MM.1S (cell line): ENCODE measurements around the gene UBXN7.

Experiments
- EZH2 ChIP-seq: fragments of 300-600 bp; sonication (generic); optimal IDR thresholded peaks from 2 replicates; pipeline ENCODE3; 2017; ENCODE audit warnings: low read depth, mild to moderate bottlenecking, antibody characterized with exemption, low read length, mixed read lengths
- EZH2phosphoT487 ChIP-seq: fragments of 300-600 bp; sonication (generic); IDR thresholded peaks from 2 replicates; pipeline ENCODE4 v1.6.1; 2018; ENCODE audit warnings: antibody characterized with exemption, low read length
- TF ChIP-seq, protein P1 (sequence below): fragments of 300-600 bp; sonication (generic); IDR thresholded peaks from 2 replicates; pipeline ENCODE4 v1.5.1; 2016; ENCODE audit warnings: antibody characterized with exemption, low read length, mixed read lengths

GRCh38 chr3:196408565-196409300 is 23.5 kb downstream of the UBXN7 start:
- TF ChIP-seq, protein P1, sequence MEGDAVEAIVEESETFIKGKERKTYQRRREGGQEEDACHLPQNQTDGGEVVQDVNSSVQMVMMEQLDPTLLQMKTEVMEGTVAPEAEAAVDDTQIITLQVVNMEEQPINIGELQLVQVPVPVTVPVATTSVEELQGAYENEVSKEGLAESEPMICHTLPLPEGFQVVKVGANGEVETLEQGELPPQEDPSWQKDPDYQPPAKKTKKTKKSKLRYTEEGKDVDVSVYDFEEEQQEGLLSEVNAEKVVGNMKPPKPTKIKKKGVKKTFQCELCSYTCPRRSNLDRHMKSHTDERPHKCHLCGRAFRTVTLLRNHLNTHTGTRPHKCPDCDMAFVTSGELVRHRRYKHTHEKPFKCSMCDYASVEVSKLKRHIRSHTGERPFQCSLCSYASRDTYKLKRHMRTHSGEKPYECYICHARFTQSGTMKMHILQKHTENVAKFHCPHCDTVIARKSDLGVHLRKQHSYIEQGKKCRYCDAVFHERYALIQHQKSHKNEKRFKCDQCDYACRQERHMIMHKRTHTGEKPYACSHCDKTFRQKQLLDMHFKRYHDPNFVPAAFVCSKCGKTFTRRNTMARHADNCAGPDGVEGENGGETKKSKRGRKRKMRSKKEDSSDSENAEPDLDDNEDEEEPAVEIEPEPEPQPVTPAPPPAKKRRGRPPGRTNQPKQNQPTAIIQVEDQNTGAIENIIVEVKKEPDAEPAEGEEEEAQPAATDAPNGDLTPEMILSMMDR = no peak
- TF ChIP-seq EZH2 (no peak), EZH2phosphoT487 (no peak)
